ENCODE measurements around the gene PRKAG2.

- TF ChIP-seq TAF1 (IDR thresholded peaks at IDR 0.05; ENCODE audit: low read depth, low read length) (no peak), POLR2A (IDR thresholded peaks at IDR 0.05; ENCODE audit: low read depth, low read length) (no peak), SPI1 (IDR thresholded peaks at IDR 0.05; ENCODE audit: low read depth, low read length) (no peak), POLR2AphosphoS5 (IDR thresholded peaks at IDR 0.05; ENCODE audit: low read depth, low read length) (no peak), PAX5 (IDR thresholded peaks at IDR 0.05; ENCODE audit: insufficient read depth, low read length, severe bottlenecking) (no peak)
Measured at GRCh38 chr7:151735186-151735850, 141.6 kb downstream of the PRKAG2 start.

Measured in GM12891 (cell line).